Osteocyte (in vitro differentiated cells): ENCODE data around the gene TMPRSS4. TPM values are rescaled to one million over a fixed set of nuclear protein-coding genes. Genes with fewer than 3 reads are reported as not detected.

Experiments used
- DNase-seq: peaks from one replicate; pipeline ENCODE4 v3.0.0; 2021; ENCODE audit warnings: mixed read lengths; ENCODE audit not compliant: unreplicated experiment; ENCODE audit errors: extremely low spot score
- H3K27ac Mint-ChIP-seq: one replicate; pipeline ENCODE4 v1.8.0; 2021; ENCODE audit warnings: mild to moderate bottlenecking, mixed read lengths; ENCODE audit not compliant: unreplicated experiment
- H3K27me3 Mint-ChIP-seq: one replicate; pipeline ENCODE4 v1.8.0; 2021; ENCODE audit warnings: mixed read lengths; ENCODE audit not compliant: unreplicated experiment
- H3K36me3 Mint-ChIP-seq: one replicate; pipeline ENCODE4 v1.8.0; 2021; ENCODE audit warnings: mixed read lengths; ENCODE audit not compliant: unreplicated experiment
- H3K4me1 Mint-ChIP-seq: one replicate; pipeline ENCODE4 v1.8.0; 2021; ENCODE audit warnings: mixed read lengths; ENCODE audit not compliant: unreplicated experiment
- H3K4me3 Mint-ChIP-seq: one replicate; pipeline ENCODE4 v1.8.0; 2021; ENCODE audit warnings: mild to moderate bottlenecking, moderate library complexity, mixed read lengths; ENCODE audit not compliant: unreplicated experiment
- H3K9me3 Mint-ChIP-seq: one replicate; pipeline ENCODE4 v1.8.0; 2021; ENCODE audit warnings: mixed read lengths; ENCODE audit not compliant: unreplicated experiment
- CTCF ChIP-seq: fragments of 200-600 bp; sonication (generic); IDR thresholded peaks from 2 replicates; pipeline ENCODE4 v1.5.0; 2021; ENCODE audit warnings: antibody characterized with exemption, mild to moderate bottlenecking, moderate library complexity
- total RNA-seq: library from RNA; stranded (reverse); gene quantifications from 2 replicates; pipeline ENCODE4 v1.2.1, GENCODE V29; 2021

Gene TMPRSS4
- total RNA-seq, 1 donor from 2014 or later, result not detected

GRCh38 chr11:118073554-118073953, 3.3 kb upstream of the TMPRSS4 start:
- Mint-ChIP-seq H3K27me3 (peaks cover 5% of the 10 kb centered on the region), H3K27ac (no peak overlapping the region), H3K36me3 (no peaks in the 10 kb centered on the region), H3K4me1 (no peaks in the 10 kb centered on the region), H3K9me3 (no peaks in the 10 kb centered on the region), H3K4me3 (no peak overlapping the region)
- no peak for TF ChIP-seq CTCF
- no peak for DNase-seq

- no peak for DNase-seq
- peaks cover 5% of the 10 kb centered on the region for H3K27me3 Mint-ChIP-seq
- no peaks in the 10 kb centered on the region for H3K4me1 Mint-ChIP-seq
- no peaks in the 10 kb centered on the region for H3K36me3 Mint-ChIP-seq
- TF ChIP-seq CTCF, result no peak
- no peaks in the 10 kb centered on the region for H3K9me3 Mint-ChIP-seq
- no peak overlapping the region for H3K4me3 Mint-ChIP-seq
- H3K27ac Mint-ChIP-seq, result no peak overlapping the region
Observed at GRCh38 chr11:118074091-118074685, 2.7 kb upstream of the TMPRSS4 start.

- Mint-ChIP-seq H3K4me3 (no peak overlapping the region), H3K4me1 (no peaks in the 10 kb centered on the region), H3K27ac (no peak overlapping the region), H3K27me3 (peaks cover 5% of the 10 kb centered on the region), H3K36me3 (no peaks in the 10 kb centered on the region), H3K9me3 (no peaks in the 10 kb centered on the region)
- TF ChIP-seq CTCF, result no peak
- DNase-seq, result no peak
Observed at GRCh38 chr11:118074785-118075184, 2.1 kb upstream of the TMPRSS4 start.

GRCh38 chr11:118078911-118079411, 2.1 kb downstream of the TMPRSS4 start:
- TF ChIP-seq CTCF, result no peak
- peaks cover 28% of the 10 kb centered on the region for H3K27me3 Mint-ChIP-seq
- DNase-seq, result no peak
- H3K27ac Mint-ChIP-seq, result no peak overlapping the region
- H3K4me3 Mint-ChIP-seq, result no peak overlapping the region
- no peaks in the 10 kb centered on the region for H3K4me1 Mint-ChIP-seq
- H3K36me3 Mint-ChIP-seq, result no peaks in the 10 kb centered on the region
- H3K9me3 Mint-ChIP-seq, result no peaks in the 10 kb centered on the region

- H3K36me3 Mint-ChIP-seq, result no peaks in the 10 kb centered on the region
- H3K27me3 Mint-ChIP-seq, result peaks cover 31% of the 10 kb centered on the region
Observed at GRCh38 chr11:118079491-118079890, 2.6 kb downstream of the TMPRSS4 start.

More at GRCh38 chr11:118079491-118079890, 2.6 kb downstream of the TMPRSS4 start:
- no peak overlapping the region for H3K4me3 Mint-ChIP-seq
- DNase-seq, result no peak
- no peak for TF ChIP-seq CTCF
- no peaks in the 10 kb centered on the region for H3K4me1 Mint-ChIP-seq
- no peaks in the 10 kb centered on the region for H3K9me3 Mint-ChIP-seq
- no peak overlapping the region for H3K27ac Mint-ChIP-seq
